PC-9 (cell line): ENCODE data around the gene ATP5ME.

Experiments
- CTCF ChIP-seq: fragments of 200-600 bp; sonication (generic); conservative IDR thresholded peaks from 2 replicates; pipeline ENCODE4 v1.6.1; 2017; ENCODE audit warnings: mixed run types, antibody characterized with exemption, mild to moderate bottlenecking, moderate library complexity
- EZH2 ChIP-seq: fragments of 200-600 bp; sonication (generic); IDR thresholded peaks from 2 replicates; pipeline ENCODE4 v1.8.0; 2017; ENCODE audit warnings: antibody characterized with exemption, low read depth

- TF ChIP-seq CTCF, result no peak
- no peak for TF ChIP-seq EZH2
These were observed 13.2 kb upstream of the ATP5ME start for GRCh38 chr4:687048-687970.
